Cardiac muscle cell (in vitro differentiated cells and primary cell): Measurements from ENCODE around the gene EPHB2. TPM values are rescaled to one million over a fixed set of nuclear protein-coding genes. Genes with fewer than 3 reads are reported as not detected.
"Not testable (repeated sequence)": the region's sequence is repeated elsewhere in the genome, so short reads cannot be mapped to it uniquely, and the experiment has no call there.

Experiments
- DNase-seq, 2 donors: peaks; one replicate each; pipeline versions ENCODE4 v3.0.0 to v3.0.0-alpha.2; 2010 to 2017; ENCODE audit warnings: low read depth in 1 of 2, low spot score in 1 of 2
- H3K27ac ChIP-seq: fragments of 200-600 bp; sonication (generic); 2 replicates; pipeline ENCODE4 v1.5.1; 2016
- H3K27me3 ChIP-seq: fragments of 200-600 bp; sonication (generic); 2 replicates; pipeline ENCODE4 v1.6.0; 2016; ENCODE audit warnings: control low read depth
- H3K36me3 ChIP-seq: fragments of 200-600 bp; sonication (generic); 2 replicates; pipeline ENCODE4 v1.5.1; 2016; ENCODE audit warnings: control low read depth
- H3K4me1 ChIP-seq: fragments of 200-600 bp; sonication (generic); 2 replicates; pipeline ENCODE4 v1.8.1; 2017; ENCODE audit warnings: low read depth, mild to moderate bottlenecking, mixed run types
- H3K4me3 ChIP-seq: fragments of 200-600 bp; sonication (generic); 2 replicates; pipeline ENCODE4 v1.5.1; 2016; ENCODE audit warnings: mild to moderate bottlenecking
- H3K9me3 ChIP-seq: fragments of 200-600 bp; sonication (generic); 2 replicates; pipeline ENCODE4 v1.5.1; 2017; ENCODE audit warnings: low read depth, mild to moderate bottlenecking, control low read depth
- CTCF ChIP-seq: IDR thresholded peaks from 2 replicates; pipeline ENCODE4 v1.5.1; 2012; ENCODE audit warnings: low read depth, mild to moderate bottlenecking, low read length
- polyA plus RNA-seq: library from polyadenylated mRNA; unstranded; fragments of >200 nt; fragmentation: Nextera tagmentation; extraction: Ambion mirVana; gene quantifications from 2 replicates; pipeline ENCODE4 v1.2.1, GENCODE V29; 2016
- total RNA-seq: library from RNA; depleted of rRNA; stranded (reverse); fragments of >200 nt; gene quantifications from 2 replicates; pipeline ENCODE4 v1.2.3, GENCODE V29; 2016

Gene EPHB2
- total and polyA plus RNA-seq, 2 experiments from 2014 or later, result 38.8 to 96.3 TPM

- no peaks in the 10 kb centered on the region for H3K36me3 ChIP-seq
- H3K4me1 ChIP-seq, result peaks cover 1% of the 10 kb centered on the region
- DNase-seq, result peak; percentile 89 to 90
- H3K9me3 ChIP-seq, result no peaks in the 10 kb centered on the region
- no peak overlapping the region for H3K4me3 ChIP-seq
- no peak overlapping the region for H3K27ac ChIP-seq
- H3K27me3 ChIP-seq, result no peaks in the 10 kb centered on the region
- peak; percentile 93 for TF ChIP-seq CTCF
Measured at GRCh38 chr1:22704440-22705067, 6.1 kb upstream of the EPHB2 start.

GRCh38 chr1:22705586-22705985 is 5.1 kb upstream of the EPHB2 start:
- no peak for TF ChIP-seq CTCF
- H3K36me3 ChIP-seq, result no peaks in the 10 kb centered on the region
- peaks cover 6% of the 10 kb centered on the region for H3K4me1 ChIP-seq
- no peaks in the 10 kb centered on the region for H3K9me3 ChIP-seq
- no peak overlapping the region for H3K27ac ChIP-seq
- H3K4me3 ChIP-seq, result no peak overlapping the region
- DNase-seq, result no peak
- H3K27me3 ChIP-seq, result no peaks in the 10 kb centered on the region

- H3K4me1 ChIP-seq, H3K27ac ChIP-seq, H3K27me3 ChIP-seq, H3K9me3 ChIP-seq, DNase-seq, H3K4me3 ChIP-seq, H3K36me3 ChIP-seq: not testable (repeated sequence)
Measured at GRCh38 chr1:22706100-22706499, 4.5 kb upstream of the EPHB2 start.

GRCh38 chr1:22708777-22709176 is 1.9 kb upstream of the EPHB2 start:
- H3K9me3 ChIP-seq, result no peaks in the 10 kb centered on the region
- H3K27me3 ChIP-seq, result no peaks in the 10 kb centered on the region
- no peak for TF ChIP-seq CTCF

GRCh38 chr1:22709227-22709626 is 1.4 kb upstream of the EPHB2 start:
- H3K4me1 ChIP-seq, result peaks cover 23% of the 10 kb centered on the region
- no peak overlapping the region for H3K4me3 ChIP-seq
- no peaks in the 10 kb centered on the region for H3K36me3 ChIP-seq
- H3K27ac ChIP-seq, result no peak overlapping the region
- TF ChIP-seq CTCF, result peak; percentile 28
- no peaks in the 10 kb centered on the region for H3K27me3 ChIP-seq
- DNase-seq, result no peak
- H3K9me3 ChIP-seq, result no peaks in the 10 kb centered on the region

More at GRCh38 chr1:22708777-22709176, 1.9 kb upstream of the EPHB2 start:
- H3K27ac ChIP-seq, result no peak overlapping the region
- no peak overlapping the region for H3K4me3 ChIP-seq
- peaks cover 23% of the 10 kb centered on the region for H3K4me1 ChIP-seq
- no peak for DNase-seq
- H3K36me3 ChIP-seq, result no peaks in the 10 kb centered on the region

GRCh38 chr1:22709891-22710700 is 543 bp upstream of the EPHB2 start:
- no peaks in the 10 kb centered on the region for H3K9me3 ChIP-seq
- no peak for TF ChIP-seq CTCF
- H3K4me3 ChIP-seq, result peak overlapping the region; percentile 82
- peak overlapping the region; percentile 60 for H3K27ac ChIP-seq
- H3K4me1 ChIP-seq, result peaks cover 23% of the 10 kb centered on the region
- no peaks in the 10 kb centered on the region for H3K36me3 ChIP-seq
- peak; percentile 73 to 85 for DNase-seq
- H3K27me3 ChIP-seq, result no peaks in the 10 kb centered on the region
